LNCAP (cell line): Measurements from ENCODE around the gene MACROH2A1.

Source experiments
- CTCF ChIP-seq: fragments of 450-650 bp; IDR thresholded peaks from 2 replicates; pipeline ENCODE4 v1.5.1; 2017; ENCODE audit warnings: mild to moderate bottlenecking

The MACROH2A1 gene

DNA sequence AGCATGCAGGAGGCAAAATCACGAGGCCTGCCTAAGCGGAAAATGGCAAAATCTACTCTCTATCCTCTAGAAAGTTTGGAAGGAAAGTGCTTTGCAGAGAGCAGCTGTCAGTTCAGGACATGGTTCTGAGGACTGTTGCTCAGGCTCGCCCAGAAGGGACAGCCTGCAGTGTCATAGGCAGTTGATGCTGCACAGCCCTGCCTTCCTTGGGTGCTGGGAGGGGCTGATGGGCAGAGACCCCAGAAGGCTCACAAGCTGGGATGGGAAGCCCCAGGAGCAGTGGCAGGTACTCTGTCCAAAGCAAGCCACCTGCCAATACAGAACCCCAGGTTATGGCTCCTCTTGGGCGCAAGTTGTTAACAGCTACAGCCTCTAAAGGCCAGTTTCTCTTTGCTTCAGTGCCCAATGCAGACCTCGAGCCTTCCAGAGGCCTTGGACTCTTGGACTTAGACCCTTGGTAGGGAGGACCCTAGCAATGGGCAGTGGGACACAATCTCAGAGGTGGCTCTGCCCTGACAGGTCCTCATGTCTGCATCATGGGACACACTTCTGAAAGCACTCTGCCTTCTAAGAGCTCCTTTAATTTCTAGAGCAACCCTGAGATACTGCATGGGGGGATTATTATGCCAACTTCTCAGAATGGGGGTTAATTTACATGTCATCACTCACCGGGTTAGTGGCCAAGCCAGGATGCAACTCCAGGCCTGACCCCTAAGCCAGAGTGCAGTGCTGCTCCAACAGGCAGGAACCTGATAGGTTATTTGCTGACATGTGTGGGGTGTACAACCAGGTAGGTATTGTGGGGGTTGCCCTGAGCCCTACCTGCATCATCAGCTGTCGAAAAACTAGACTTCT is 57.1 kb downstream of the MACROH2A1 start:
- no peak for TF ChIP-seq CTCF

GRCh38 chr5:135341016-135341666 is 57.9 kb downstream of the MACROH2A1 start:
- no peak for TF ChIP-seq CTCF

GRCh38 chr5:135340568-135340967 is 58.5 kb downstream of the MACROH2A1 start:
- no peak for TF ChIP-seq CTCF

DNA sequence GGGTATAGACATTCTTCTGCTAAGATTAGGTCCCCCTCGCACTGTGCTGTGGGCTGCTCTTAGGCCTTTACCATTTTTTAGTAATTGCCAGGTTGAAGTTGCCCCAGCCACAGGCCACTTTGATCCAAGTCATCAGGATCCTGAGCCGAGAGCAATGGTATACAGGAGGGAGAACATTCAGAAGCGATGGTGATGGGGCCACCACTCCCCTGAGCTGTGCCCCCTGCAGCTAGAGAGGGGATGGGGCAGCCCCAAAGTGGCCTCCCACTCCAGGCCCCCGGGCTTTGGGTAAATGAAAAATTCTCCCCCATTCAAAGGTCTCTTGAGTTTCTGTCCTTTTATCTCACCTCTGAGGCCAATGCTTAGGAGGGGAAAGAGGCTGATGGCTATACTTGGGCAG is 59.4 kb downstream of the MACROH2A1 start:
- TF ChIP-seq CTCF: no peak

DNA sequence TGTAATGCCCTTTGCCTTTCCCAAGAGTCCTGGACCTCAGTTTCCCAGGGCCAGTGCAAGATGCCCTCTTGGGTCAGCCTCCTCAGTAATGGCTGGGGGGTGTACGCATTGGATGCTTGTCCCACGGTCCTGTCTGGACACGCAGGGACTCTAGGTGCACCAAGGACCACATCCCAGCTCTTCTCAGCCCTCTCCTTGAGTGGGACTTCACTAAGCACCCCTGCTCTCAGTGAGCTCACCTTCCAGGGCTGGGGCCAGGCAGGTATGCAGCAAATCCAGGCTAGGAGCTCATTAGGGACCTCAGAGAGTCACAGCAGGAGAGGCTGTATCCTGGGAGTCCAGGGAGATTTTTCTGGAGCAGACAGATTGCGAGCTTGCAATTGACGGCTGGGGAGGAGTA is 59.8 kb downstream of the MACROH2A1 start:
- no peak for TF ChIP-seq CTCF

DNA sequence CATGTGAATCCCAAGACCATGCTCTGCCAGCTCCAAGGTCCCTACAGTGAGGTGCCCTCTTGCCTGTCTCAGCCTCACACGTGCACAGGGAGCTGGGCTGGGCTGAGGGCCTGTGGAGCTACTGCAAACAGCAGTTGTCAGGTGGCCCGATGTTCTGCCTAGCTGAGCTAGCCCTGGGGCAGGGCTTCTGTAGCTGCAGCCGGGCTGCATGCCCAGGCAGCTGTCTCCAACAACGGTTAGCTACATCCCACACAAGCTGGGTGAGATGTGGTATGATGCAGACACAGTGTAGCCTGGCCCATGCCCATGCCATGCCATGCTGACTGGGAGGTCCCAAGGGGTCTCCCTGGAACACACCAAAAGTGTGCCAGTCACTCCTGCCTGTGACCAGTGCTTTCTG is 62.0 kb downstream of the MACROH2A1 start:
- TF ChIP-seq CTCF: no peak

DNA sequence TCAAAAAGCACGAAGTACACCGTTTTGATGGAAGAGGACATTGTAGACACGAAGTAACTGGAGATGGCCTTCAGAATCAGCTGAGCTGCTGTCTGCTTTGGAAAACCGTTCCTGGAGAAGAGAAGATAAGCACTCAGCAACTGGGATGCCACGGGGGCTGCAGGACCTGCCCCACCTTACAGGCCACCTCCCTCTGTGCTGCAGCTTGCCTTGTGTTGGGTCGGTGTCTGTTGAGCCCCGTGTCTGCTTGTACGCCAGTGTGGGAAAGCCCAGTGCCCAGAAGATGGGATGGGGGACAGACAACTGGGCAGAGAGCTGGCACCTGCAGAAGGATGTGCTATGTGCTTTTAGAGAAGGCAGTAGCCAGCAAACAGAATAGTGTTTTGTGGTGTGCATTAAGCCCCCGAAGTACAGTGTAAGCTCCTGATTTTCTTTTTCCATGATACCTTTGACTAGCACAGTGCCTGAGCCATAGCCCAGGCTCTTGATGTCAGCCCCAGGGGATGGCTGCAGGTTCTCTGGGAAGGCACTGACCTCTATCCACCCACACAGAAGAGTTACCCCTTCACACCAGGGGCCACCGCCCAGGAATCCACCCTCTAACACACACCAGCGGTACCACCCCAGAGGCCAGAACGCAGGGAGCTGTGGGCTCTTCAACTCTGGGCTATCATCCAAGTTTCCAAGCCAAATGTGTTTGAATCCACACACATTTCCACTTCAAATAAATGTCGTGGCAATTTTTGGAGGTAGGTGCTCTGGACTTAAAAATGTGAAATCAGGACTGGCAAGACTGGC is 63.8 kb downstream of the MACROH2A1 start:
- TF ChIP-seq CTCF: no peak
